PC-9 (cell line): ENCODE measurements around the gene LANCL1. TPM values are rescaled to one million over a fixed set of nuclear protein-coding genes. Genes with fewer than 3 reads are reported as not detected.

ENCODE experiments used
- BruUV-seq: library from RNA; stranded (reverse); fragments of 400-500 nt; replicated peaks from 2 replicates; lab custom pipeline; 2021; lab: Mats Ljungman, UMichigan
- CTCF ChIA-PET: fragments of 300-600 bp; sonication (Branson Sonifier 250); formaldehyde crosslinking; loops from one replicate; lab custom pipeline; 2022; ENCODE audit warnings: antibody characterized with exemption; lab: Charles Lee
- POLR2A ChIA-PET: fragments of 300-600 bp; sonication (Branson Sonifier 250); formaldehyde crosslinking; loops from one replicate; lab custom pipeline; 2022; ENCODE audit warnings: antibody characterized with exemption; ENCODE audit not compliant: unreplicated experiment; lab: Charles Lee
- DNase-seq, 2 experiments: peaks; one replicate each; pipeline versions ENCODE4 v3.0.0 to v3.0.0-alpha.2; 2015 to 2022; ENCODE audit warnings: mixed read lengths in 1 of 2
- H2AFZ ChIP-seq: fragments of 200-600 bp; sonication (generic); 2 replicates; pipeline ENCODE4 v1.8.1; 2017; ENCODE audit warnings: antibody characterized with exemption
- H3F3A ChIP-seq: fragments of 200-600 bp; sonication (generic); 2 replicates; pipeline ENCODE4 v1.8.1; 2017; ENCODE audit warnings: antibody characterized with exemption, mild to moderate bottlenecking, low read depth; ENCODE audit not compliant: insufficient read depth
- H3K27ac ChIP-seq: fragments of 200-600 bp; sonication (generic); 2 replicates; pipeline ENCODE4 v1.6.1; 2016; ENCODE audit warnings: mixed run types
- H3K27me3 ChIP-seq: fragments of 200-600 bp; sonication (generic); 2 replicates; pipeline ENCODE4 v1.6.1; 2016; ENCODE audit warnings: low read depth, mixed run types; ENCODE audit not compliant: insufficient read depth
- H3K36me3 ChIP-seq: fragments of 200-600 bp; sonication (generic); 2 replicates; pipeline ENCODE4 v1.6.1; 2016; ENCODE audit warnings: low read depth, mixed run types
- H3K4me1 ChIP-seq: fragments of 200-600 bp; sonication (generic); replicated peaks from 2 replicates; pipeline ENCODE4 v1.6.1; 2016; ENCODE audit warnings: mixed run types; ENCODE audit not compliant: insufficient read depth
- H3K4me2 ChIP-seq: fragments of 200-600 bp; sonication (generic); 2 replicates; pipeline ENCODE4 v1.6.1; 2017; ENCODE audit warnings: mixed run types
- H3K4me3 ChIP-seq: fragments of 200-600 bp; sonication (generic); 2 replicates; pipeline ENCODE4 v1.6.1; 2016; ENCODE audit warnings: mixed run types
- H3K79me2 ChIP-seq: fragments of 200-600 bp; sonication (generic); 2 replicates; pipeline ENCODE4 v1.6.1; 2017; ENCODE audit warnings: low read depth, mixed run types
- H3K9me2 ChIP-seq: fragments of 200-600 bp; sonication (generic); 2 replicates; pipeline ENCODE4 v1.8.1; 2017; ENCODE audit warnings: mild to moderate bottlenecking; ENCODE audit not compliant: insufficient read depth
- H3K9me3 ChIP-seq: fragments of 200-600 bp; sonication (generic); 2 replicates; pipeline ENCODE4 v1.8.1; 2016; ENCODE audit warnings: low read depth; ENCODE audit not compliant: insufficient read depth
- H4K20me1 ChIP-seq: fragments of 200-600 bp; sonication (generic); 2 replicates; pipeline ENCODE4 v1.8.1; 2017; ENCODE audit not compliant: insufficient read depth
- CTCF ChIP-seq: fragments of 200-600 bp; sonication (generic); conservative IDR thresholded peaks from 2 replicates; pipeline ENCODE4 v1.6.1; 2017; ENCODE audit warnings: mixed run types, antibody characterized with exemption, mild to moderate bottlenecking, moderate library complexity
- EZH2 ChIP-seq: fragments of 200-600 bp; sonication (generic); IDR thresholded peaks from 2 replicates; pipeline ENCODE4 v1.8.0; 2017; ENCODE audit warnings: antibody characterized with exemption, low read depth
- intact Hi-C: fragments of 100-400 bp; cut with micrococcal nuclease; formaldehyde crosslinking; loops from one replicate; pipeline ENCODE4 v1.10.0; 2022; ENCODE audit not compliant: unreplicated experiment
- total RNA-seq: library from RNA; stranded (reverse); gene quantifications from 2 replicates; pipeline ENCODE4 v1.2.3, GENCODE V29; 2021

Gene LANCL1
- total RNA-seq, 1 experiment from 2014 or later: 33.7 TPM

DNA sequence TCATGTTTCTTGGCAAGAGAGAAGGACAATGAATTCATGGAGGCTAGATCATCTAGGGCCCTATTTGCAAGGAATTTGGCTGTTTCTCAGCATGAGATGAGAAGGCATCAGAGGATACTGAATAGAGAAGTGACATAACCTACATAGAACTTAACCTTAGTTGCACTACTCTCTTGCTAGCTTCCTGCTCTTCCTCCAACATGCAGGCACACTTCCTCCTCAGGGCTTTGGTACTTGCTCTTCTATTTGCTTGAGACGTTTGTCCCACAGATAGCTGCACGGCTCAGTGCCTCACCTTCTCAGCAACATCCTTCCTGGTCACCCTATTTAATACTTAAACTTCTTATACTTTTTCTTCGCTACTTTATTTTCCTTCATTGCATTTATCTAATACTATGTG is 20.0 kb upstream of the LANCL1 start:
- POLR2A ChIA-PET: no interaction called here
- intact Hi-C loops: no loop called here

DNA sequence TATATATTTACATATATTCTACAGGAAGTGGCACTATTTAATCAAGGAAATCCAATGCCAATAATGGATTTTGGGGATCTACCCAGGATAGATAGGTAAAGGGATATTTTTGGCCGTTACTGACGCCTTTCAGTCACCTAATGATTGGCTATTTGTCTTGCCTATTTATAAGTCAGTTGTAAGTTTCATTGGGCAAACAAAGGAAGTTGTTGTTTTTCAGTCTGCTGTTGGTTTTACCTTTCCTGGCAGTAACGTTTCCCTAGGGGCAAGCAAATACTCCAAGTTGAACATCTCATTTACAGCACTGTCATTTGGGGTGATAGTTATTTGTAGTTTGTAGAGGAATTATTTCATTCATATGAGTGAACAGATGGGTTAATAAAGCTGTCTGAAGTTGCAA is 17.0 kb upstream of the LANCL1 start:
- no peak for TF ChIP-seq CTCF
- TF ChIP-seq EZH2: no peak
- H4K20me1 ChIP-seq: no peaks in the 10 kb centered on the region
- no peaks in the 10 kb centered on the region for H3F3A ChIP-seq
- DNase-seq: no peak
- H3K27ac ChIP-seq: no peak overlapping the region
- BruUV-seq: no TSS peak
- no peak overlapping the region for H3K4me2 ChIP-seq
- H2AFZ ChIP-seq: no peak overlapping the region
- POLR2A ChIA-PET: no interaction called here
- no peaks in the 10 kb centered on the region for H3K79me2 ChIP-seq
- no peaks in the 10 kb centered on the region for H3K9me3 ChIP-seq
- no peak overlapping the region for H3K4me3 ChIP-seq
- CTCF ChIA-PET: no interaction called here
- intact Hi-C loops: no loop called here
- no peaks in the 10 kb centered on the region for H3K9me2 ChIP-seq
- H3K27me3 ChIP-seq: no peaks in the 10 kb centered on the region
- no peaks in the 10 kb centered on the region for H3K4me1 ChIP-seq
- no peaks in the 10 kb centered on the region for H3K36me3 ChIP-seq

More for the DNA sequence above, 20.0 kb upstream of the LANCL1 start:
- no peaks in the 10 kb centered on the region for H3K36me3 ChIP-seq
- no peak overlapping the region for H3K4me3 ChIP-seq
- H3K79me2 ChIP-seq: no peaks in the 10 kb centered on the region
- no TSS peak for BruUV-seq
- H4K20me1 ChIP-seq: no peaks in the 10 kb centered on the region
- no peak for TF ChIP-seq EZH2
- no peak for TF ChIP-seq CTCF
- no peak overlapping the region for H3K27ac ChIP-seq
- H3K9me3 ChIP-seq: no peaks in the 10 kb centered on the region
- no peaks in the 10 kb centered on the region for H3K9me2 ChIP-seq
- no peak overlapping the region for H2AFZ ChIP-seq
- H3K4me1 ChIP-seq: no peaks in the 10 kb centered on the region
- CTCF ChIA-PET: no interaction called here
- H3K4me2 ChIP-seq: no peak overlapping the region
- no peaks in the 10 kb centered on the region for H3K27me3 ChIP-seq
- no peak for DNase-seq
- no peaks in the 10 kb centered on the region for H3F3A ChIP-seq

DNA sequence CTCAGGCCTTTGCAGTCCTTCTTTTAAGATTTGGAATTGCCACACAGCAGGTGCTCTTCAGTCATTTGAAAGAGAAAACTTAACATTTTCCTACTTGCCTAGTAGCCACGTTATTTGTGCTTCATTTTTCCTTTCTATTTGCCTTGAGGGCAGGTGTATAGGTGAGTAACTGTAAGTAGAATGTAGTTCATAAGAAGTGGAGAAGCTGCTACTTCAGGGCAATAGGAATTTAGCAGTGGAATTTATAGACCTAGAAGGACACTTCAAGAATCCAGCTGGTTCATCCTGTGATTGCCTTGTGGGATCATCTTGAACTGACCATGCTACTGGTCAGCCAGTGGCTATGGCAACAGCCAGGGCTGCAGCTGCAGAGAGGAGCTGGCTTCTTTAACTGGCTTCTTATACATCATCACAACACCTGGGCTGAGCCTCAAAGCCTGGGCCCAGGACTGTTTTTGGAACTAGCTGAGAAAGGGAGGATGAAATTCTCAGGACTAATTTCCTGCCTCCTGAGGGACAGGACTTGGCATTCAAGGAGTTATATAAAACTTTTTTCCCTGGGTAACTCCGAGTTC is 5.1 kb upstream of the LANCL1 start:
- H2AFZ ChIP-seq: no peak overlapping the region
- peak in 1 of 2 experiments; percentile 37 for DNase-seq
- intact Hi-C loops: no loop called here
- H3K4me3 ChIP-seq: no peak overlapping the region
- ChIA-PET CTCF (no interaction called here), POLR2A (no interaction called here)
- H3F3A ChIP-seq: no peaks in the 10 kb centered on the region
- H3K79me2 ChIP-seq: 0 out of 2 replicates have a peak, but pooled peaks cover 8% of the 10 kb centered on the region
- H3K9me3 ChIP-seq: no peaks in the 10 kb centered on the region
- no peaks in the 10 kb centered on the region for H3K36me3 ChIP-seq
- no peak overlapping the region for H3K27ac ChIP-seq
- no peak for TF ChIP-seq CTCF
- no peak for TF ChIP-seq EZH2
- H3K27me3 ChIP-seq: no peaks in the 10 kb centered on the region
- H3K9me2 ChIP-seq: no peaks in the 10 kb centered on the region
- 0 out of 2 replicates have a peak, but pooled peaks cover 4% of the 10 kb centered on the region for H3K4me1 ChIP-seq
- no peak overlapping the region for H3K4me2 ChIP-seq
- BruUV-seq: no TSS peak
- H4K20me1 ChIP-seq: no peaks in the 10 kb centered on the region
